Vagina (tissue), 2 donors: Measurements from ENCODE around the gene STK32B. TPM values are rescaled to one million over a fixed set of nuclear protein-coding genes. Genes with fewer than 3 reads are reported as not detected.

Experiments used
- DNase-seq, 2 donors: peaks; one replicate each; pipeline ENCODE4 v3.0.0-alpha.2; 2017; ENCODE audit errors: extremely low spot score in 2 of 2
- H3K27ac ChIP-seq: fragments of 200-600 bp; sonication (generic); one replicate; pipeline ENCODE4 v1.5.1; 2019
- H3K27me3 ChIP-seq: fragments of 200-600 bp; sonication (generic); one replicate; pipeline ENCODE4 v1.5.1; 2019
- H3K36me3 ChIP-seq, 2 donors: fragments of 200-600 bp; sonication (generic); one replicate each; pipeline ENCODE4 v1.5.1; 2017 to 2019
- H3K4me1 ChIP-seq: fragments of 200-600 bp; sonication (generic); one replicate; pipeline ENCODE4 v1.5.1; 2019
- H3K4me3 ChIP-seq, 2 donors: fragments of 200-600 bp; sonication (generic); 1 replicate in 1 of 2; 2 replicates in 1 of 2; pipeline ENCODE4 v1.5.1; 2016 to 2019
- H3K9me3 ChIP-seq: fragments of 200-600 bp; sonication (generic); one replicate; pipeline ENCODE4 v1.5.1; 2019
- CTCF ChIP-seq, 3 experiments: fragments of 450-650 bp in 2 of 3; fragments of 200-600 bp in 1 of 3; sonication (generic) in 1 of 3; IDR thresholded peaks; one replicate each; pipeline ENCODE4 v1.5.1; 2017 to 2019; ENCODE audit warnings: antibody characterized with exemption in 3 of 3, mild to moderate bottlenecking in 2 of 3, moderate library complexity in 2 of 3
- POLR2A ChIP-seq, 2 donors: fragments of 450-650 bp; IDR thresholded peaks; one replicate each; pipeline ENCODE4 v1.6.1; 2017; ENCODE audit warnings: antibody characterized with exemption in 2 of 2, mild to moderate bottlenecking in 2 of 2, moderate library complexity in 2 of 2
- POLR2AphosphoS5 ChIP-seq, 2 donors: sonication (generic); formaldehyde crosslinking; IDR thresholded peaks; one replicate each; pipeline ENCODE4 v1.9.0; 2017; ENCODE audit warnings: antibody characterized with exemption in 2 of 2, mild to moderate bottlenecking in 2 of 2, low read depth in 1 of 2; ENCODE audit not compliant: insufficient read depth in 1 of 2
- intact Hi-C: fragments of 100-400 bp; cut with DNase I; formaldehyde crosslinking; loops from one replicate; pipeline ENCODE4 v1.15.1; 2023
- total RNA-seq: library from RNA; depleted of rRNA; stranded (reverse); fragments of >200 nt; gene quantifications from one replicate; pipeline ENCODE4 v1.2.3, GENCODE V29; 2016

Gene STK32B
- total RNA-seq, 1 donor from 2014 or later, result 6.4 TPM

GRCh38 chr4:5355846-5356245, 304.6 kb downstream of the STK32B start:
- TF ChIP-seq CTCF (IDR thresholded peaks at IDR 0.05) (no peak), POLR2AphosphoS5 (IDR thresholded peaks at IDR 0.05; ENCODE audit: insufficient read depth in 1 of 2, low read depth in 1 of 2) (no peak), POLR2A (IDR thresholded peaks at IDR 0.05) (no peak)
- Histone ChIP-seq H3K36me3 (no peaks in the 10 kb centered on the region), H3K27ac (no peak overlapping the region), H3K4me3 (no peak overlapping the region), H3K9me3 (no peaks in the 10 kb centered on the region), H3K27me3 (no peaks in the 10 kb centered on the region), H3K4me1 (no peaks in the 10 kb centered on the region)
- DNase-seq, result no peak
- intact Hi-C loops, result no loop called here

GRCh38 chr4:5357870-5358269, 306.6 kb downstream of the STK32B start:
- H3K27me3 ChIP-seq, result no peaks in the 10 kb centered on the region
- intact Hi-C loops, result no loop called here
- H3K4me3 ChIP-seq, result no peak overlapping the region
- DNase-seq, result no peak
- TF ChIP-seq POLR2AphosphoS5 (IDR thresholded peaks at IDR 0.05; ENCODE audit: insufficient read depth in 1 of 2, low read depth in 1 of 2), result no peak
- no peak overlapping the region for H3K27ac ChIP-seq
- no peaks in the 10 kb centered on the region for H3K9me3 ChIP-seq
- no peaks in the 10 kb centered on the region for H3K4me1 ChIP-seq
- no peaks in the 10 kb centered on the region for H3K36me3 ChIP-seq

- Histone ChIP-seq H3K36me3 (no peaks in the 10 kb centered on the region), H3K4me1 (peaks cover 10% of the 10 kb centered on the region), H3K4me3 (no peak overlapping the region), H3K9me3 (no peaks in the 10 kb centered on the region), H3K27me3 (no peaks in the 10 kb centered on the region), H3K27ac (no peak overlapping the region)
- no peak for DNase-seq
- intact Hi-C loops, result no loop called here
- TF ChIP-seq POLR2A (IDR thresholded peaks at IDR 0.05) (no peak), CTCF (IDR thresholded peaks at IDR 0.05) (no peak), POLR2AphosphoS5 (IDR thresholded peaks at IDR 0.05; ENCODE audit: insufficient read depth in 1 of 2, low read depth in 1 of 2) (no peak)
Observed at GRCh38 chr4:5361968-5362367, 310.7 kb downstream of the STK32B start.

- no peak for TF ChIP-seq POLR2AphosphoS5 (IDR thresholded peaks at IDR 0.05; ENCODE audit: insufficient read depth in 1 of 2, low read depth in 1 of 2)
- no peak for TF ChIP-seq POLR2A (IDR thresholded peaks at IDR 0.05)
- TF ChIP-seq CTCF (IDR thresholded peaks at IDR 0.05), result no peak
- DNase-seq, result peak in 1 of 2 donors; percentile 40
- intact Hi-C loops, result no loop called here
Observed at GRCh38 chr4:5364406-5364805, 313.1 kb downstream of the STK32B start.

GRCh38 chr4:5365071-5366008, 314.1 kb downstream of the STK32B start:
- Histone ChIP-seq H3K9me3 (no peaks in the 10 kb centered on the region), H3K4me1 (peaks cover 10% of the 10 kb centered on the region), H3K27ac (no peak overlapping the region), H3K36me3 (no peaks in the 10 kb centered on the region), H3K27me3 (no peaks in the 10 kb centered on the region), H3K4me3 (no peak overlapping the region)
- intact Hi-C loops, result no loop called here
- TF ChIP-seq POLR2AphosphoS5 (IDR thresholded peaks at IDR 0.05; ENCODE audit: insufficient read depth in 1 of 2, low read depth in 1 of 2), result peak in 1 of 2 donors; percentile 67
- no peak for TF ChIP-seq CTCF (IDR thresholded peaks at IDR 0.05)
- TF ChIP-seq POLR2A (IDR thresholded peaks at IDR 0.05), result no peak
- DNase-seq, result peak in 1 of 2 donors; percentile 88

More at GRCh38 chr4:5364406-5364805, 313.1 kb downstream of the STK32B start:
- Histone ChIP-seq H3K9me3 (no peaks in the 10 kb centered on the region), H3K27ac (no peak overlapping the region), H3K4me1 (peaks cover 10% of the 10 kb centered on the region), H3K27me3 (no peaks in the 10 kb centered on the region), H3K36me3 (no peaks in the 10 kb centered on the region), H3K4me3 (no peak overlapping the region)
